Islet of Langerhans (tissue), 1 donor: ENCODE results near the gene TIMM13.

Experiments used
- FAIRE-seq: peaks from one replicate; lab custom pipeline; 2011; peaks lifted over from hg19 to GRCh38; lab: Jason Lieb, UNC

The TIMM13 gene

GRCh38 chr19:2381148-2381820, 46.1 kb downstream of the TIMM13 start:
- FAIRE-seq = no peak

GRCh38 chr19:2380567-2380966, 46.8 kb downstream of the TIMM13 start:
- FAIRE-seq = no peak

DNA sequence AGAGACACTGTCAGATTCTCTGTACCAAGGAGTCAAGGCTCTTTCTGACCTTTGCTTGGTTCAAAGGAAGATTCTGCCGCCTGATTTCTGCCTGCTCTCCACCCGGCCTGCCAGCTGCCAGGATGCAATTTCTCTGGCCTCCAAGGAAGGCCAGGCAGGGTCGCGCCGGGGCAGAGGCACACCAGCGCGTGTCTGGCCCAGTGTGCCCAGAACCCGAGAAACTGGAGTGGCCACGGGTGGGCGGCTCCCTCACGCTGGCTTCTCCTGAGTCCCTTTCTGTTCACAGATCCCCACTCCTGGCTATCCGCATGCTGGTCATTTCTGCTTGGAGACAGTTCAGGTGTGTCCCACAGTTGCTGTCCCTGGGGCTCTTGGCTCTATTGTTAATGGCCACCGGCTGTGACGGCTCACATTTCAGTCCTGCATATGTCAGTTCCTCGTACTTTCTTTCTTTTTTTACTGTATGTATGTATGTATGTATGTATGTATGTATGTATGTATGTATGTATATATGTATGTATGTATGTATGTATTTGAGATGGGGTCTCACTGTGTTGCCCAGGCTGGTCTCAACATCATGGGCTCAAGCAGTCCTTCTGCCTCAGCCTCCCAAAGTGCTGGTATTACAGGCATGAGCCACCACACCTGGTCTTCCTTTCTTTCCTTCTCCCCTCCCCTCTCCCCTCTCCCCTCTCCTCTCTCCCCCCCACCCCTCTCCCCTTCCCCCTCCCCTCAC, 50.4 kb downstream of the TIMM13 start:
- no peak for FAIRE-seq
